NB4 (cell line): ENCODE results near the gene CD69.
A peak's percentile ranks its signal among the peaks of the same experiment; 100 is the strongest.

Experiments used
- CTCF ChIP-seq: IDR thresholded peaks from one replicate; pipeline ENCODE4 v1.5.1; 2012; ENCODE audit warnings: low read depth, low read length
- MAX ChIP-seq: IDR thresholded peaks from 2 replicates; pipeline ENCODE4 v1.6.1; 2011; ENCODE audit warnings: low read depth, low read length
- MYC ChIP-seq: IDR thresholded peaks from 2 replicates; pipeline ENCODE4 v1.6.1; 2011; ENCODE audit warnings: low read depth, low read length
- POLR2A ChIP-seq: IDR thresholded peaks from 2 replicates; pipeline ENCODE4 v1.6.1; 2011; ENCODE audit warnings: mild to moderate bottlenecking; ENCODE audit not compliant: insufficient read length; ENCODE audit errors: extremely low read depth

- TF ChIP-seq CTCF (no peak), MYC (peak; percentile 15; the same call in 1 of the 2 replicates), POLR2A (no peak), MAX (peak; percentile 79)
These were observed 30.7 kb downstream of the CD69 start for GRCh38 chr12:9730011-9730410.
